Gastrocnemius medialis (tissue), 4 donors: Measurements from ENCODE around the gene TDP2.

Experiments
- CTCF ChIP-seq, 5 experiments: fragments of 450-650 bp in 3 of 5; fragments of 200-600 bp in 2 of 5; sonication (generic) in 2 of 5; IDR thresholded peaks in 4 of 5; conservative IDR thresholded peaks in 1 of 5; 1 replicate in 4 of 5; 2 replicates in 1 of 5; pipeline ENCODE4 v1.5.1; 2016 to 2019; ENCODE audit warnings: antibody characterized with exemption in 5 of 5, mild to moderate bottlenecking in 3 of 5, moderate library complexity in 3 of 5
- POLR2A ChIP-seq, 2 donors: fragments of 450-650 bp; IDR thresholded peaks; one replicate each; pipeline ENCODE4 v1.6.1; 2017; ENCODE audit warnings: antibody characterized with exemption in 2 of 2, mild to moderate bottlenecking in 2 of 2, moderate library complexity in 2 of 2

DNA sequence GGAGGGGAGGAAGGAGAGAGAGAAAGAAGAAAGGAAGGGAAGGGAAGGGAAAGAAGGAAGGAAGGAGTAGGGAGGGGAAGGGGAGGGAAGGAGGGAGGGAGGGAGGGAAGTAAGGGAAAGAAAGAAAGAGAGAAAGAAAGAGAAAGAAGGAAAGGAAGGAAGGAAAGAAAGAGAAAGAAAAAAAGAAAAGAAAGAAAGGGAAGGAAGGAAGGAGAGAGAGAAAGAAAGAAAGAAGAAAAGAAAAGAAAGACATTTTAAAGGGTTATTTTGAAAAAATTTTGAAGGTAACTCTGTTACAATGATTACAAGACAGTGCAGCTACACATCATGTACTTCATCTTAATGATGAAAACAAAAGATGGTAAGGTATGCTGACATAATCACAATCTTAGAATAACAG lies 24.6 kb downstream of the TDP2 start:
- TF ChIP-seq CTCF (IDR thresholded peaks at IDR 0.05 in 4 of 5, conservative IDR thresholded peaks at IDR 0.05 in 1 of 5), result no peak
- no peak for TF ChIP-seq POLR2A (IDR thresholded peaks at IDR 0.05)
